Measurements from ENCODE around the gene LMX1B. TPM values are rescaled to one million over a fixed set of nuclear protein-coding genes. Genes with fewer than 3 reads are reported as not detected.

The LMX1B gene
- total and polyA plus RNA-seq, 2 of the 4 experiments (the other 2 are of a cell fraction), result not detected

DNA sequence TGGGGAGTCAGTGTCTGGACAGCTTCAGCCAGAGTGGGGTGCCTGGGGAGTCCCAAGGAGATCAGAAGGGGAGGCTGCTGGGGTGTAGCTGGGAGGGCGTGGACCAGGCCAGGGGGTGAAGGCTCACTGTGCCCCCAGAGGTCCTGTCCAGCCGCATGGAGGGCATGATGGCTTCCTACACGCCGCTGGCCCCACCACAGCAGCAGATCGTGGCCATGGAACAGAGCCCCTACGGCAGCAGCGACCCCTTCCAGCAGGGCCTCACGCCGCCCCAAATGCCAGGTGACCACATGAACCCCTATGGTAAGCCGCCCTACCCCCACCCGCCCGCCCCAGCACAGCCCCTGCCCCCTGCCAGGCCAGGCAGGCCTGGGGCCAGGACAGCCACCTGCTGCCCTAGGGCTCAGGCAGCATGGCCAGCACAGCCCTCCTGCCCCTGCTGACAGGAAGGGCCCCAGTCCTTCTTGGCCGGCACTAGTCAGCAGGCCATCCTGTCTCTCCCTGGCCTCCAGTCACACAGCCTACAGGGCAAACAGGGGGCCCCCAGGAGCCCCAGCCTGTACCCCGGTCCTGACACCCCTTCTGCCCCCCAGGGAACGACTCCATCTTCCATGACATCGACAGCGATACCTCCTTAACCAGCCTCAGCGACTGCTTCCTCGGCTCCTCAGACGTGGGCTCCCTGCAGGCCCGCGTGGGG lies 82.1 kb downstream of the LMX1B start:
- Histone ChIP-seq H3K9me3 (ENCODE audit: control insufficient read depth, insufficient read depth, low read length) (no peaks in the 10 kb centered on the region), H3K9ac (ENCODE audit: low read depth, low read length) (no peak overlapping the region), H3K36me3 (ENCODE audit: control insufficient read depth, insufficient read depth, low read length) (no peaks in the 10 kb centered on the region), H3K56ac (ENCODE audit: extremely low read depth, insufficient read depth, low read length) (no peak overlapping the region), H3K4ac (ENCODE audit: low read depth, low read length) (no peak overlapping the region), H3K18ac (ENCODE audit: low read depth, low read length) (no peak overlapping the region), H2BK20ac (ENCODE audit: low read depth, low read length) (no peak overlapping the region), H2AK5ac (ENCODE audit: low read depth, low read length) (no peak overlapping the region), H2BK5ac (ENCODE audit: low read depth, low read length, poor library complexity, severe bottlenecking) (no peak overlapping the region), H4K91ac (ENCODE audit: insufficient read depth, low read depth, low read length) (no peak overlapping the region), H2AFZ (replicated peaks; ENCODE audit: low read length, poor library complexity) (no peak overlapping the region), H4K20me1 (ENCODE audit: insufficient read depth, low read length) (no peaks in the 10 kb centered on the region; the same call in 1 of the 2 replicates), H3K27ac (ENCODE audit: insufficient read depth, low read length) (no peak overlapping the region), H2BK15ac (ENCODE audit: low read depth, low read length) (no peak overlapping the region), H3K23ac (ENCODE audit: low read depth, low read length) (no peak overlapping the region), H3K4me3 (ENCODE audit: insufficient read depth, low read depth, low read length) (no peak overlapping the region), H3K9me1 (ENCODE audit: insufficient read depth, low read length) (no peaks in the 10 kb centered on the region), H3K4me2 (ENCODE audit: low read depth, low read length) (no peak overlapping the region), H3K27me3 (ENCODE audit: control insufficient read depth, insufficient read depth, low read length) (peaks cover 35% of the 10 kb centered on the region), H2AK9ac (replicated peaks; ENCODE audit: low read depth, low read length, poor library complexity) (no peak overlapping the region), H4K8ac (ENCODE audit: low read depth in 2 of 2, low read length in 2 of 2) (no peak overlapping the region), H3K79me1 (ENCODE audit: low read depth in 1 of 2, low read length in 2 of 2) (no peaks in the 10 kb centered on the region), H3K14ac (replicated peaks; ENCODE audit: low read depth, low read length) (no peak overlapping the region), H4K5ac (ENCODE audit: low read depth, low read length) (no peak overlapping the region), H2BK120ac (ENCODE audit: low read depth, low read length) (no peak overlapping the region), H3K4me1 (ENCODE audit: control insufficient read depth, insufficient read depth, low read length) (no peaks in the 10 kb centered on the region)
- ChIA-PET POLR2A (ENCODE audit: unreplicated experiment) (no interaction called here), CTCF (no interaction called here)
- DNase-seq (no peak), ATAC-seq (ENCODE audit: low read depth) (no peak)
- no TSS peak for BruUV-seq (replicated peaks)
- intact Hi-C loops (cut with micrococcal nuclease) (no loop called here), dilution Hi-C loops (cut with HindIII; ENCODE audit: low sequenced_read_pairs, unreplicated experiment) (no loop called here), in situ Hi-C loops (cut with MboI; ENCODE audit: low sequenced_read_pairs) (no loop called here)
- TF ChIP-seq, protein P1, sequence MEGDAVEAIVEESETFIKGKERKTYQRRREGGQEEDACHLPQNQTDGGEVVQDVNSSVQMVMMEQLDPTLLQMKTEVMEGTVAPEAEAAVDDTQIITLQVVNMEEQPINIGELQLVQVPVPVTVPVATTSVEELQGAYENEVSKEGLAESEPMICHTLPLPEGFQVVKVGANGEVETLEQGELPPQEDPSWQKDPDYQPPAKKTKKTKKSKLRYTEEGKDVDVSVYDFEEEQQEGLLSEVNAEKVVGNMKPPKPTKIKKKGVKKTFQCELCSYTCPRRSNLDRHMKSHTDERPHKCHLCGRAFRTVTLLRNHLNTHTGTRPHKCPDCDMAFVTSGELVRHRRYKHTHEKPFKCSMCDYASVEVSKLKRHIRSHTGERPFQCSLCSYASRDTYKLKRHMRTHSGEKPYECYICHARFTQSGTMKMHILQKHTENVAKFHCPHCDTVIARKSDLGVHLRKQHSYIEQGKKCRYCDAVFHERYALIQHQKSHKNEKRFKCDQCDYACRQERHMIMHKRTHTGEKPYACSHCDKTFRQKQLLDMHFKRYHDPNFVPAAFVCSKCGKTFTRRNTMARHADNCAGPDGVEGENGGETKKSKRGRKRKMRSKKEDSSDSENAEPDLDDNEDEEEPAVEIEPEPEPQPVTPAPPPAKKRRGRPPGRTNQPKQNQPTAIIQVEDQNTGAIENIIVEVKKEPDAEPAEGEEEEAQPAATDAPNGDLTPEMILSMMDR (conservative IDR thresholded peaks at IDR 0.05; ENCODE audit: low read depth, low read length), result no peak
- TF ChIP-seq FOS (IDR thresholded peaks at IDR 0.05; ENCODE audit: low read depth, low read length), result no peak
- no peak for TF ChIP-seq BHLHE40 (IDR thresholded peaks at IDR 0.05; ENCODE audit: low read depth, low read length)
- TF ChIP-seq MXI1 (IDR thresholded peaks at IDR 0.05; ENCODE audit: borderline replicate concordance, low read depth, low read length), result no peak
- no peak for TF ChIP-seq NFE2L2 (IDR thresholded peaks at IDR 0.05; ENCODE audit: low read depth, low read length)
- no peak for TF ChIP-seq RAD21 (IDR thresholded peaks at IDR 0.05; ENCODE audit: low read length)
- no peak for TF ChIP-seq RCOR1 (IDR thresholded peaks at IDR 0.05; ENCODE audit: insufficient replicate concordance, low read length)
- TF ChIP-seq CEBPB (IDR thresholded peaks at IDR 0.05; ENCODE audit: low read depth, low read length), result no peak
- TF ChIP-seq, protein P2, sequence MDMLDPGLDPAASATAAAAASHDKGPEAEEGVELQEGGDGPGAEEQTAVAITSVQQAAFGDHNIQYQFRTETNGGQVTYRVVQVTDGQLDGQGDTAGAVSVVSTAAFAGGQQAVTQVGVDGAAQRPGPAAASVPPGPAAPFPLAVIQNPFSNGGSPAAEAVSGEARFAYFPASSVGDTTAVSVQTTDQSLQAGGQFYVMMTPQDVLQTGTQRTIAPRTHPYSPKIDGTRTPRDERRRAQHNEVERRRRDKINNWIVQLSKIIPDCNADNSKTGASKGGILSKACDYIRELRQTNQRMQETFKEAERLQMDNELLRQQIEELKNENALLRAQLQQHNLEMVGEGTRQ (IDR thresholded peaks at IDR 0.05; ENCODE audit: low read depth, low read length), result no peak
- TF ChIP-seq SMC3 (IDR thresholded peaks at IDR 0.05; ENCODE audit: low read depth, low read length), result no peak
- TF ChIP-seq POLR2A (IDR thresholded peaks at IDR 0.05; ENCODE audit: low read depth, low read length), result no peak
- TF ChIP-seq RFX5 (IDR thresholded peaks at IDR 0.05; ENCODE audit: low read depth, low read length), result no peak
- TF ChIP-seq CHD1 (IDR thresholded peaks at IDR 0.05; ENCODE audit: low read depth, low read length), result no peak
- no peak for TF ChIP-seq MAFK (IDR thresholded peaks at IDR 0.05; ENCODE audit: low read depth, low read length)
- no peak for TF ChIP-seq ELK1 (IDR thresholded peaks at IDR 0.05; ENCODE audit: borderline replicate concordance, low read depth, low read length)
- no peak for TF ChIP-seq MAZ (IDR thresholded peaks at IDR 0.05; ENCODE audit: borderline replicate concordance, low read depth, low read length)
- 10% methylated on average over 2 of the region's 22 CpGs; no CpG with 5 or more reads in 1 of the 2 experiments for WGBS, 2 experiments (ENCODE audit: extremely low coverage in 2 of 2, insufficient read length in 1 of 2)

Measured in IMR-90 (cell line).